HepG2 (cell line): Measurements from ENCODE around the gene AKAP1. TPM values are rescaled to one million over a fixed set of nuclear protein-coding genes. Genes with fewer than 3 reads are reported as not detected.

ENCODE experiments used
- ATAC-seq: fragments of 200-7000 bp; cut with Tn5 transposase; 3 replicates; pipeline ENCODE4 v1.9.1; 2020; ENCODE audit warnings: mild to moderate bottlenecking, moderate library complexity
- BruUV-seq: library from RNA; stranded (reverse); fragments of 400-500 nt; replicated peaks from 2 replicates; lab custom pipeline; 2021; lab: Mats Ljungman, UMichigan
- CTCF ChIA-PET: fragments of 300-600 bp; formaldehyde crosslinking; extraction: SDS; loops from one replicate; lab custom pipeline; 2021; ENCODE audit warnings: low total read pairs, inconsistent platforms, low intra/inter-chr PET ratio; lab: Yijun Ruan, JAX
- POLR2A ChIA-PET: fragments of 350-600 bp; sonication (Branson Sonifier 250); formaldehyde crosslinking; loops from one replicate; lab custom pipeline; 2020; ENCODE audit warnings: antibody characterized with exemption, inconsistent platforms; lab: Yijun Ruan, JAX
- DNase-seq: peaks from one replicate; pipeline ENCODE4 v3.0.0-alpha.2; 2015; ENCODE audit warnings: low spot score
- FAIRE-seq: peaks from 3 replicates; lab custom pipeline; 2011; peaks lifted over from hg19 to GRCh38; lab: Jason Lieb, UNC
- H2AFZ ChIP-seq: one replicate; pipeline ENCODE4 v1.6.1; 2011; ENCODE audit warnings: low read length, inconsistent platforms
- H3K27ac ChIP-seq: fragments of 300-600 bp; 3 replicates; pipeline ENCODE4 v1.8.0; 2011; ENCODE audit warnings: mixed run types, mild to moderate bottlenecking, mixed read lengths, low read length, inconsistent platforms; ENCODE audit not compliant: insufficient read depth; ENCODE audit errors: extremely low read length
- H3K27me3 ChIP-seq, 2 experiments: fragments of 200-600 bp in 1 of 2; 2 replicates in 1 of 2; 3 replicates in 1 of 2; pipeline versions ENCODE4 v1.6.0 to v1.8.0; 2011; ENCODE audit warnings: low read length in 2 of 2, mild to moderate bottlenecking in 2 of 2, moderate library complexity in 2 of 2, inconsistent platforms in 1 of 2; ENCODE audit not compliant: insufficient read depth in 2 of 2, control insufficient read depth in 1 of 2
- H3K36me3 ChIP-seq, 2 experiments: fragments of 200-600 bp in 1 of 2; replicated peaks in 1 of 2; 2 replicates in 1 of 2; 3 replicates in 1 of 2; pipeline versions ENCODE4 v1.5.1 to v1.8.0; 2011; ENCODE audit warnings: low read length in 2 of 2, inconsistent platforms in 1 of 2; ENCODE audit not compliant: insufficient read depth in 2 of 2, control insufficient read depth in 1 of 2
- H3K4me1 ChIP-seq: 2 replicates; pipeline ENCODE4 v1.5.1; 2012; ENCODE audit warnings: low read length, inconsistent platforms; ENCODE audit not compliant: insufficient read depth
- H3K4me2 ChIP-seq: 2 replicates; pipeline ENCODE4 v1.6.0; 2011; ENCODE audit warnings: low read depth, low read length, inconsistent platforms
- H3K4me3 ChIP-seq, 3 experiments: fragments of 200-600 bp in 1 of 3; sonication (generic), shearing (Covaris generic) in 1 of 3; replicated peaks in 1 of 3; 2 replicates each; pipeline ENCODE4 v1.5.1; 2011 to 2016; ENCODE audit warnings: low read length in 3 of 3, inconsistent platforms in 2 of 3, low read depth in 2 of 3, mild to moderate bottlenecking in 2 of 3, control low read depth in 1 of 3, mixed read lengths in 1 of 3; ENCODE audit not compliant: insufficient read depth in 1 of 3
- H3K79me2 ChIP-seq: one replicate; pipeline ENCODE4 v1.6.1; 2011; ENCODE audit warnings: low read length, inconsistent platforms; ENCODE audit not compliant: insufficient read depth
- H3K9ac ChIP-seq: 2 replicates; pipeline ENCODE4 v1.6.0; 2011; ENCODE audit warnings: mild to moderate bottlenecking, low read depth, low read length, inconsistent platforms; ENCODE audit not compliant: insufficient read depth
- H3K9me3 ChIP-seq: 2 replicates; pipeline ENCODE4 v1.5.1; 2012; ENCODE audit warnings: mild to moderate bottlenecking, low read length
- H4K20me1 ChIP-seq: 2 replicates; pipeline ENCODE4 v1.6.0; 2011; ENCODE audit warnings: inconsistent platforms, mild to moderate bottlenecking, low read length, moderate library complexity; ENCODE audit not compliant: insufficient read depth
- WIZ ChIP-seq: sonication (generic); formaldehyde crosslinking; IDR thresholded peaks from 2 replicates; pipeline ENCODE4 v1.5.1; 2020; ENCODE audit warnings: mild to moderate bottlenecking, missing genetic modification reagents
- ZNF138 ChIP-seq: sonication (generic); formaldehyde crosslinking; IDR thresholded peaks from 2 replicates; pipeline ENCODE4 v1.5.0; 2020; ENCODE audit warnings: mild to moderate bottlenecking, low read depth, missing genetic modification reagents
- ZNF326 ChIP-seq: sonication (generic); formaldehyde crosslinking; IDR thresholded peaks from 2 replicates; pipeline ENCODE4 v1.4.0; 2020; ENCODE audit warnings: missing genetic modification reagents, borderline replicate concordance
- ZNF331 ChIP-seq: sonication (generic); formaldehyde crosslinking; IDR thresholded peaks from 2 replicates; pipeline ENCODE4 v1.4.0; 2020; ENCODE audit warnings: missing genetic modification reagents
- ZNF441 ChIP-seq: sonication (generic); formaldehyde crosslinking; IDR thresholded peaks from 2 replicates; pipeline ENCODE4 v1.7.0; 2021; ENCODE audit warnings: missing genetic modification reagents, borderline replicate concordance
- WGBS: methylation state at CpG from one replicate; pipeline ENCODE4 v1.1.6; 2017; ENCODE audit warnings: low lambda C conversion rate; 5-methylcytosine and 5-hydroxymethylcytosine counted together
- in situ Hi-C: cut with HindIII; loops from 2 replicates; pipeline ENCODE4 v1.10.0; 2017; ENCODE audit warnings: low pct_unique_long_range_greater_than_20kb; ENCODE audit not compliant: extremely low pct_ligation_motif_present
- intact Hi-C: fragments of 100-400 bp; cut with micrococcal nuclease; formaldehyde crosslinking; loops from one replicate; pipeline ENCODE4 v1.10.0; 2022; ENCODE audit not compliant: unreplicated experiment
- polyA plus RNA-seq, 8 experiments: library from polyadenylated mRNA; depleted of rRNA in 3 of 8; stranded (reverse) in 7 of 8; unstranded in 1 of 8; fragments of >200 nt; fragmentation: Illumina TruSeq in 4 of 8; extraction: Trizol in 4 of 8; gene quantifications; 2 replicates each; pipeline versions ENCODE4 v1.2.1 to v1.2.3, GENCODE V29; 2011 to 2016; ENCODE audit warnings: low read depth in 4 of 8, missing spikeins in 1 of 8, mixed read lengths in 1 of 8; ENCODE audit not compliant: insufficient read depth in 1 of 8
- total RNA-seq, 5 experiments: library from RNA; depleted of rRNA; stranded (reverse); fragments of >200 nt; fragmentation: Illumina TruSeq; extraction: Trizol; gene quantifications; 2 replicates each; pipeline ENCODE4 v1.2.3, GENCODE V29; 2016; ENCODE audit warnings: low read depth in 1 of 5
- TF ChIP-seq, protein P1 (sequence below): sonication (generic); formaldehyde crosslinking; IDR thresholded peaks from 2 replicates; pipeline ENCODE4 v1.4.0; 2020; ENCODE audit warnings: missing genetic modification reagents
- TF ChIP-seq, protein P2 (sequence below): sonication (generic); formaldehyde crosslinking; IDR thresholded peaks from 2 replicates; pipeline ENCODE4 v1.8.1; 2023; ENCODE audit warnings: missing genetic modification reagents, inconsistent platforms, borderline replicate concordance
- TF ChIP-seq, protein P3 (sequence below): IDR thresholded peaks from 2 replicates; pipeline ENCODE4 v1.6.1; 2016; ENCODE audit warnings: low read depth, missing genetic modification reagents, missing compliant biosample characterization

Gene AKAP1
- total and polyA plus RNA-seq, 2 of the 13 experiments (the other 11 are each of a cell fraction or from before 2014, with no cell fraction given): 101 to 131 TPM

DNA sequence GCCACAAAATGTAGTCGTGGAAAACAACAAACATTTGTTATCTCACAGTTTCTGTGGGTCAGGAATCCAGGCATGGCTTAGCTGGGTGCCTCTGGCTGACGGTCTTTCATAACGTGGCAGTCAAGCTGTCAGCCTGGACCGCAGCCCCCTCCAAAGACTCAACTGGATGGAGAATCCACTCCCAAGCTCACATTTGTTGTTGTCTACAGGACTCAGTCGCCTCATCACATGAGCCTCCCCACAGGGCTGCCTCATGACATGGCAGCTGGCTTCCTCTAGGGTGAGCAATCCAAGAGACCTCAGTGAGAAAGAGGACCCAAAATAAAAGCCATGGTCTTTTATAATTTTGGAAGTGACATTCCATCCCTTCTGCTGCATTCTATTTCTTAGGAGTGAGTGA, 34.7 kb upstream of the AKAP1 start (continued):
- TF ChIP-seq, protein P1, sequence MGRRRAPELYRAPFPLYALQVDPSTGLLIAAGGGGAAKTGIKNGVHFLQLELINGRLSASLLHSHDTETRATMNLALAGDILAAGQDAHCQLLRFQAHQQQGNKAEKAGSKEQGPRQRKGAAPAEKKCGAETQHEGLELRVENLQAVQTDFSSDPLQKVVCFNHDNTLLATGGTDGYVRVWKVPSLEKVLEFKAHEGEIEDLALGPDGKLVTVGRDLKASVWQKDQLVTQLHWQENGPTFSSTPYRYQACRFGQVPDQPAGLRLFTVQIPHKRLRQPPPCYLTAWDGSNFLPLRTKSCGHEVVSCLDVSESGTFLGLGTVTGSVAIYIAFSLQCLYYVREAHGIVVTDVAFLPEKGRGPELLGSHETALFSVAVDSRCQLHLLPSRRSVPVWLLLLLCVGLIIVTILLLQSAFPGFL (CRISPR knock-in tag): no peak

DNA sequence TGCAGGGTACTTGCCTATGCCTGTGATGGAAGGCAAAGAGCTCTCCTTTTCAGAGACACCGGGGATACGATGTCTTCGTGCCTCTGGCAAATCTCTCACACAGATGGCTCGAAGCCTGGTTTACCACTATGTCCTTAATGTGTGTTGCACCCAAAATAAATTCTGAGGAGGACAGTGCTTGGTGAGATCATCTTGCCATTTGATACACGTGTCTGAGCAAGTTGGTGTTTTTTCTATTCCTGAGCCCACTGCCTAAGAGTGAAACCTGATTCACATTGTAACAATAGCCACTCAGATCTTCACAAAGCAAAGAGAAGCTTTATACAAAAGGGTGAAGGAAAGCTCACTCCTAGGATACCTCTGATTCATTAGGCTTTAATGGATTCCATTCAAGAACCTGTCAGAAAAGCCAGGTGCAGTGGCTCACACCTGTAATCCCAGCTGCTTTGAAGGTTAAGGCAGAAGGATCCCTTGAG, 33.1 kb upstream of the AKAP1 start:
- Histone ChIP-seq H3K9ac (no peak overlapping the region), H3K36me3 (no peaks in the 10 kb centered on the region), H3K4me3 (no peak overlapping the region), H3K4me2 (no peak overlapping the region), H3K9me3 (no peaks in the 10 kb centered on the region), H3K4me1 (peaks cover 8% of the 10 kb centered on the region), H2AFZ (no peak overlapping the region), H3K79me2 (no peaks in the 10 kb centered on the region), H3K27me3 (peaks cover 0 to 5% of the 10 kb centered on the region in 2 experiments; a peak in 2 of 5 replicates), H3K27ac (no peak overlapping the region), H4K20me1 (no peaks in the 10 kb centered on the region)
- ChIA-PET POLR2A (interaction anchor here (0.7 kb wide), 1 partner anchor 205 kb away, joined by 3 read pairs; no protein-coding TSS in a partner anchor), CTCF (no interaction called here)
- no peak for FAIRE-seq
- WGBS: 13% methylated on average over 5 of the region's 5 CpGs
- intact Hi-C loops: no loop called here
- no TSS peak for BruUV-seq
- TF ChIP-seq, protein P2, sequence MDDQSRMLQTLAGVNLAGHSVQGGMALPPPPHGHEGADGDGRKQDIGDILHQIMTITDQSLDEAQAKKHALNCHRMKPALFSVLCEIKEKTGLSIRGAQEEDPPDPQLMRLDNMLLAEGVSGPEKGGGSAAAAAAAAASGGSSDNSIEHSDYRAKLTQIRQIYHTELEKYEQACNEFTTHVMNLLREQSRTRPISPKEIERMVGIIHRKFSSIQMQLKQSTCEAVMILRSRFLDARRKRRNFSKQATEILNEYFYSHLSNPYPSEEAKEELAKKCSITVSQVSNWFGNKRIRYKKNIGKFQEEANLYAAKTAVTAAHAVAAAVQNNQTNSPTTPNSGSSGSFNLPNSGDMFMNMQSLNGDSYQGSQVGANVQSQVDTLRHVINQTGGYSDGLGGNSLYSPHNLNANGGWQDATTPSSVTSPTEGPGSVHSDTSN (CRISPR knock-in tag): no peak
- TF ChIP-seq, protein P3, sequence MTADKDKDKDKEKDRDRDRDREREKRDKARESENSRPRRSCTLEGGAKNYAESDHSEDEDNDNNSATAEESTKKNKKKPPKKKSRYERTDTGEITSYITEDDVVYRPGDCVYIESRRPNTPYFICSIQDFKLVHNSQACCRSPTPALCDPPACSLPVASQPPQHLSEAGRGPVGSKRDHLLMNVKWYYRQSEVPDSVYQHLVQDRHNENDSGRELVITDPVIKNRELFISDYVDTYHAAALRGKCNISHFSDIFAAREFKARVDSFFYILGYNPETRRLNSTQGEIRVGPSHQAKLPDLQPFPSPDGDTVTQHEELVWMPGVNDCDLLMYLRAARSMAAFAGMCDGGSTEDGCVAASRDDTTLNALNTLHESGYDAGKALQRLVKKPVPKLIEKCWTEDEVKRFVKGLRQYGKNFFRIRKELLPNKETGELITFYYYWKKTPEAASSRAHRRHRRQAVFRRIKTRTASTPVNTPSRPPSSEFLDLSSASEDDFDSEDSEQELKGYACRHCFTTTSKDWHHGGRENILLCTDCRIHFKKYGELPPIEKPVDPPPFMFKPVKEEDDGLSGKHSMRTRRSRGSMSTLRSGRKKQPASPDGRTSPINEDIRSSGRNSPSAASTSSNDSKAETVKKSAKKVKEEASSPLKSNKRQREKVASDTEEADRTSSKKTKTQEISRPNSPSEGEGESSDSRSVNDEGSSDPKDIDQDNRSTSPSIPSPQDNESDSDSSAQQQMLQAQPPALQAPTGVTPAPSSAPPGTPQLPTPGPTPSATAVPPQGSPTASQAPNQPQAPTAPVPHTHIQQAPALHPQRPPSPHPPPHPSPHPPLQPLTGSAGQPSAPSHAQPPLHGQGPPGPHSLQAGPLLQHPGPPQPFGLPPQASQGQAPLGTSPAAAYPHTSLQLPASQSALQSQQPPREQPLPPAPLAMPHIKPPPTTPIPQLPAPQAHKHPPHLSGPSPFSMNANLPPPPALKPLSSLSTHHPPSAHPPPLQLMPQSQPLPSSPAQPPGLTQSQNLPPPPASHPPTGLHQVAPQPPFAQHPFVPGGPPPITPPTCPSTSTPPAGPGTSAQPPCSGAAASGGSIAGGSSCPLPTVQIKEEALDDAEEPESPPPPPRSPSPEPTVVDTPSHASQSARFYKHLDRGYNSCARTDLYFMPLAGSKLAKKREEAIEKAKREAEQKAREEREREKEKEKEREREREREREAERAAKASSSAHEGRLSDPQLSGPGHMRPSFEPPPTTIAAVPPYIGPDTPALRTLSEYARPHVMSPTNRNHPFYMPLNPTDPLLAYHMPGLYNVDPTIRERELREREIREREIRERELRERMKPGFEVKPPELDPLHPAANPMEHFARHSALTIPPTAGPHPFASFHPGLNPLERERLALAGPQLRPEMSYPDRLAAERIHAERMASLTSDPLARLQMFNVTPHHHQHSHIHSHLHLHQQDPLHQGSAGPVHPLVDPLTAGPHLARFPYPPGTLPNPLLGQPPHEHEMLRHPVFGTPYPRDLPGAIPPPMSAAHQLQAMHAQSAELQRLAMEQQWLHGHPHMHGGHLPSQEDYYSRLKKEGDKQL: no peak
- TF ChIP-seq ZNF441 (CRISPR knock-in tag) (no peak), WIZ (no peak), ZNF331 (CRISPR knock-in tag) (no peak), ZNF326 (CRISPR knock-in tag) (no peak), ZNF138 (no peak)
- DNase-seq: no peak
- in situ Hi-C loops: no loop called here
- no peak for ATAC-seq
